Islet of Langerhans (tissue), 1 donor: ENCODE results near the gene BRD4.

Experiments
- FAIRE-seq: peaks from one replicate; lab custom pipeline; 2011; peaks lifted over from hg19 to GRCh38; lab: Jason Lieb, UNC

BRD4 gene

GRCh38 chr19:15248648-15249527 lies 83.5 kb downstream of the BRD4 start:
- FAIRE-seq, result no peak

GRCh38 chr19:15248106-15248505 lies 84.2 kb downstream of the BRD4 start:
- FAIRE-seq, result no peak

- FAIRE-seq, result no peak
Observed at GRCh38 chr19:15247107-15248014, 85.0 kb downstream of the BRD4 start.

- FAIRE-seq, result no peak
Observed at GRCh38 chr19:15246198-15246481, 86.2 kb downstream of the BRD4 start.

GRCh38 chr19:15245370-15246197 lies 86.8 kb downstream of the BRD4 start:
- no peak for FAIRE-seq

GRCh38 chr19:15244808-15245207 lies 87.5 kb downstream of the BRD4 start:
- FAIRE-seq, result no peak

- FAIRE-seq, result no peak
Observed at GRCh38 chr19:15244106-15244803, 88.1 kb downstream of the BRD4 start.

- no peak for FAIRE-seq
Observed at GRCh38 chr19:15243236-15243957, 88.9 kb downstream of the BRD4 start.

GRCh38 chr19:15241259-15241910 lies 91.0 kb downstream of the BRD4 start:
- no peak for FAIRE-seq

- FAIRE-seq, result no peak
Observed at GRCh38 chr19:15240515-15240914, 91.8 kb downstream of the BRD4 start.

GRCh38 chr19:15239337-15239949 lies 92.9 kb downstream of the BRD4 start:
- no peak for FAIRE-seq

- no peak for FAIRE-seq
Observed at GRCh38 chr19:15238639-15239155, 93.6 kb downstream of the BRD4 start.

GRCh38 chr19:15237759-15238638 lies 94.3 kb downstream of the BRD4 start:
- no peak for FAIRE-seq

GRCh38 chr19:15236886-15237285 lies 95.5 kb downstream of the BRD4 start:
- FAIRE-seq, result no peak

GRCh38 chr19:15235781-15236180 lies 96.6 kb downstream of the BRD4 start:
- no peak for FAIRE-seq

GRCh38 chr19:15234431-15235130 lies 97.8 kb downstream of the BRD4 start:
- no peak for FAIRE-seq

GRCh38 chr19:15231271-15231670 lies 101.1 kb downstream of the BRD4 start:
- FAIRE-seq, result no peak

- no peak for FAIRE-seq
Observed at GRCh38 chr19:15227261-15227660, 105.1 kb downstream of the BRD4 start.
